Erythroblast (primary cell): ENCODE data around the gene NHSL2.

ENCODE experiments used
- GATA1 ChIP-seq: IDR thresholded peaks from 2 replicates; pipeline ENCODE4 v1.6.1; 2011; ENCODE audit warnings: low read depth, mild to moderate bottlenecking, control low read depth, low read length, moderate library complexity
- POLR2A ChIP-seq: IDR thresholded peaks from 2 replicates; pipeline ENCODE4 v1.6.1; 2011; ENCODE audit warnings: mild to moderate bottlenecking, low read length

DNA sequence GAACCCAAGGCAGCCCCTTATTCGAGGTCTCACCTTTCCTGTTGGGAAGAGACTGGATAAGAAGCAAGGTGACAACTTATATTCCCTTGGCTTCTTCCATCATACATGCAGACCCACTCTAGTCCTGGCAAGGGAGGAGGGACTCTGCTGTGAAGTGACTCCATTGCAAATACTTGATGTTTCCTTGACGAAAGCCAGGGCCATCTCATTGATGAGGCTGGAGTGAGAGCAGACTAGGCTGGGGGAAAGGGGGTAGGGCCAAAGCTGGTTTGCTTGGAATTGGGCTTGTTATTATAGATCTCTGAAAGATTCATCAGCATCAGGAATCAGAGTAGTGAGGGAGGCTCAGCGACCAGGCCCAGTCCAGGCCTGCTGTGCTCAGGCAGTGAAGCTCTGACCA is 2.3 kb upstream of the NHSL2 start:
- TF ChIP-seq POLR2A (no peak), GATA1 (no peak)
